Measurements from ENCODE around the gene RGS14.
"Not testable (repeated sequence)": the region's sequence is repeated elsewhere in the genome, so short reads cannot be mapped to it uniquely, and the experiment has no call there.

The RGS14 gene

GRCh38 chr5:177328545-177329231, 29.0 kb upstream of the RGS14 start:
- no peak for DNase-seq

- DNase-seq: no peak
Measured at GRCh38 chr5:177329883-177330282, 27.8 kb upstream of the RGS14 start.

GRCh38 chr5:177330991-177331842, 26.5 kb upstream of the RGS14 start:
- no peak for DNase-seq

GRCh38 chr5:177332031-177332895, 25.5 kb upstream of the RGS14 start:
- DNase-seq: no peak

- DNase-seq: no peak
Measured at GRCh38 chr5:177332896-177333260, 24.8 kb upstream of the RGS14 start.

- DNase-seq: no peak
Measured at GRCh38 chr5:177333420-177334154, 24.1 kb upstream of the RGS14 start.

GRCh38 chr5:177334155-177334551, 23.6 kb upstream of the RGS14 start:
- DNase-seq: no peak

GRCh38 chr5:177334781-177335700, 22.7 kb upstream of the RGS14 start:
- DNase-seq: no peak

- no peak for DNase-seq
Measured at GRCh38 chr5:177335701-177336065, 22.0 kb upstream of the RGS14 start.

GRCh38 chr5:177336112-177336511, 21.6 kb upstream of the RGS14 start:
- no peak for DNase-seq

GRCh38 chr5:177336603-177337494, 20.9 kb upstream of the RGS14 start:
- DNase-seq: no peak

GRCh38 chr5:177338251-177339106, 19.2 kb upstream of the RGS14 start:
- no peak for DNase-seq

GRCh38 chr5:177339107-177339638, 18.6 kb upstream of the RGS14 start:
- no peak for DNase-seq

GRCh38 chr5:177343000-177343399, 14.7 kb upstream of the RGS14 start:
- DNase-seq: not testable (repeated sequence)

GRCh38 chr5:177343777-177344176, 13.9 kb upstream of the RGS14 start:
- DNase-seq: no peak

- DNase-seq: no peak
Measured at GRCh38 chr5:177344891-177345290, 12.8 kb upstream of the RGS14 start.

- DNase-seq: no peak
Measured at GRCh38 chr5:177346820-177347219, 10.9 kb upstream of the RGS14 start.

- no peak for DNase-seq
Measured at GRCh38 chr5:177347699-177348098, 10.0 kb upstream of the RGS14 start.

GRCh38 chr5:177349362-177349647, 8.4 kb upstream of the RGS14 start:
- DNase-seq: no peak

GRCh38 chr5:177349762-177350161, 8.0 kb upstream of the RGS14 start:
- DNase-seq: no peak

Data from stimulated activated CD4-positive, alpha-beta T cell treated with anti-CD3 and anti-CD28 coated beads, Interleukin-12 subunit alpha, Interleukin-12 subunit beta, amount 100 ng/mL, for 4 hours (primary cell).